ENCODE results near the gene TRPM7. TPM values are rescaled to one million over a fixed set of nuclear protein-coding genes. Genes with fewer than 3 reads are reported as not detected.

Gene TRPM7
- total and polyA plus RNA-seq, 4 donors, result 6.3 to 81.1 (median 24.0) TPM

DNA sequence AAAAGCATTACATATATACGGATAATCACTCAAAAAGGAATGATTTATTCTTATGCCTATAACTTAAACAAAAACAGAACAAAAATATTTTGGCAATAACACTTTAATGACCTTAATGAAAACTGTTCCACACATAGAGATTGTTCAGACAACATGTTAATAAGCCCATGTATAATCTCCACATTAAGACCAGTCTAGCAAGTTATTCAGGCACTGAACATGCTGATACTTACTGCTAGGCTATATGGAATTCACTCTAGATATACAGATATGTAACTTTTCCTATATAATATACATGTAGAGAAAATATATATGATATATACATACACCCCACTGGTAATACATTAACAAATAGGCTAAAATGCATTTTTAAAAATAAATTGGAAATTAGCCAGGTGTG lies 96.3 kb downstream of the TRPM7 start:
- H3K36me3 ChIP-seq (ENCODE audit: control insufficient read depth in 4 of 4, insufficient read depth in 3 of 4, low read depth in 1 of 4, low read length in 3 of 4), result peaks cover 10 to 92% (median 69%) of the 10 kb centered on the region in 4 donors
- no peaks in the 10 kb centered on the region for H3K9me3 ChIP-seq (ENCODE audit: control insufficient read depth in 4 of 4, low read length in 3 of 4)
- no peak overlapping the region for H3K4me3 ChIP-seq (ENCODE audit: low read depth in 1 of 3, low read length in 3 of 3)
- TF ChIP-seq EGR1 (IDR thresholded peaks at IDR 0.05; ENCODE audit: low read depth in 2 of 2) (no peak), HNF4G (IDR thresholded peaks at IDR 0.05) (no peak), RAD21 (IDR thresholded peaks at IDR 0.05) (no peak), TAF1 (conservative IDR thresholded peaks at IDR 0.05) (no peak), SP1 (IDR thresholded peaks at IDR 0.05) (no peak), GABPA (IDR thresholded peaks at IDR 0.05 in 1 of 2, conservative IDR thresholded peaks at IDR 0.05 in 1 of 2) (no peak), JUND (IDR thresholded peaks at IDR 0.05) (no peak), HNF4A (conservative IDR thresholded peaks at IDR 0.05) (no peak), YY1 (IDR thresholded peaks at IDR 0.05) (no peak), FOXA2 (IDR thresholded peaks at IDR 0.05) (no peak)
- TF ChIP-seq, protein P1, sequence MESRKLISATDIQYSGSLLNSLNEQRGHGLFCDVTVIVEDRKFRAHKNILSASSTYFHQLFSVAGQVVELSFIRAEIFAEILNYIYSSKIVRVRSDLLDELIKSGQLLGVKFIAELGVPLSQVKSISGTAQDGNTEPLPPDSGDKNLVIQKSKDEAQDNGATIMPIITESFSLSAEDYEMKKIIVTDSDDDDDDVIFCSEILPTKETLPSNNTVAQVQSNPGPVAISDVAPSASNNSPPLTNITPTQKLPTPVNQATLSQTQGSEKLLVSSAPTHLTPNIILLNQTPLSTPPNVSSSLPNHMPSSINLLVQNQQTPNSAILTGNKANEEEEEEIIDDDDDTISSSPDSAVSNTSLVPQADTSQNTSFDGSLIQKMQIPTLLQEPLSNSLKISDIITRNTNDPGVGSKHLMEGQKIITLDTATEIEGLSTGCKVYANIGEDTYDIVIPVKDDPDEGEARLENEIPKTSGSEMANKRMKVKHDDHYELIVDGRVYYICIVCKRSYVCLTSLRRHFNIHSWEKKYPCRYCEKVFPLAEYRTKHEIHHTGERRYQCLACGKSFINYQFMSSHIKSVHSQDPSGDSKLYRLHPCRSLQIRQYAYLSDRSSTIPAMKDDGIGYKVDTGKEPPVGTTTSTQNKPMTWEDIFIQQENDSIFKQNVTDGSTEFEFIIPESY (IDR thresholded peaks at IDR 0.05), result no peak
- TF ChIP-seq, protein P2, sequence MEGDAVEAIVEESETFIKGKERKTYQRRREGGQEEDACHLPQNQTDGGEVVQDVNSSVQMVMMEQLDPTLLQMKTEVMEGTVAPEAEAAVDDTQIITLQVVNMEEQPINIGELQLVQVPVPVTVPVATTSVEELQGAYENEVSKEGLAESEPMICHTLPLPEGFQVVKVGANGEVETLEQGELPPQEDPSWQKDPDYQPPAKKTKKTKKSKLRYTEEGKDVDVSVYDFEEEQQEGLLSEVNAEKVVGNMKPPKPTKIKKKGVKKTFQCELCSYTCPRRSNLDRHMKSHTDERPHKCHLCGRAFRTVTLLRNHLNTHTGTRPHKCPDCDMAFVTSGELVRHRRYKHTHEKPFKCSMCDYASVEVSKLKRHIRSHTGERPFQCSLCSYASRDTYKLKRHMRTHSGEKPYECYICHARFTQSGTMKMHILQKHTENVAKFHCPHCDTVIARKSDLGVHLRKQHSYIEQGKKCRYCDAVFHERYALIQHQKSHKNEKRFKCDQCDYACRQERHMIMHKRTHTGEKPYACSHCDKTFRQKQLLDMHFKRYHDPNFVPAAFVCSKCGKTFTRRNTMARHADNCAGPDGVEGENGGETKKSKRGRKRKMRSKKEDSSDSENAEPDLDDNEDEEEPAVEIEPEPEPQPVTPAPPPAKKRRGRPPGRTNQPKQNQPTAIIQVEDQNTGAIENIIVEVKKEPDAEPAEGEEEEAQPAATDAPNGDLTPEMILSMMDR (IDR thresholded peaks at IDR 0.05; ENCODE audit: low read depth, low read length, missing input control), result no peak
- no peak for DNase-seq (ENCODE audit: low spot score)
- 93% methylated on average over 1 of the region's 1 CpG for WGBS
- H3K4me1 ChIP-seq (ENCODE audit: control insufficient read depth in 4 of 4, insufficient read depth in 4 of 4, low read length in 3 of 4), result no peaks in the 10 kb centered on the region
- H3K9ac ChIP-seq (ENCODE audit: low read depth in 1 of 2, low read length in 2 of 2), result no peak overlapping the region
- H3K27me3 ChIP-seq (ENCODE audit: control insufficient read depth in 4 of 4, insufficient read depth in 4 of 4, low read length in 3 of 4), result no peaks in the 10 kb centered on the region
- no peak overlapping the region for H3K27ac ChIP-seq (ENCODE audit: low read depth in 1 of 2, low read length in 2 of 2)

DNA sequence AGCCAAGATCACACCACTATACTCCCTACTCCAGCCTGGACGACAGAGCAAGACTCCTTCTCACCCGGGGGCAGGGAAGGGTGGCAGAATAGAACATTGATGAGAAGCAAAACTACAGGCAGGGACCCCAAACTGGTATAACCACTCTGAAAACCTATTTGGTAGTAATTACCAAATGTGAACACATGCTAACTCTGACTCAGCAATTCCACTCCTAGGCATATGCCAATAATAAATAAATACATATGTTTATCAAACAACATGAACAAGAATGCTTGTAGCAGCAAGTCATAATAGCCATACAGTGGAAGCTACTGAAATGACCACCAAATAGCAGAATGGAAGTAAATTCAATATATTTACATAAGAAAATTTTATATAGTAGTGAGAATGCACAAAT lies 109.1 kb downstream of the TRPM7 start:
- H3K36me3 ChIP-seq (ENCODE audit: control insufficient read depth in 4 of 4, insufficient read depth in 3 of 4, low read depth in 1 of 4, low read length in 3 of 4), result peaks cover 4 to 73% (median 53%) of the 10 kb centered on the region in 4 donors
- no peak overlapping the region for H3K27ac ChIP-seq (ENCODE audit: low read depth in 1 of 2, low read length in 2 of 2)
- no peak overlapping the region for H3K4me3 ChIP-seq (ENCODE audit: low read depth in 1 of 3, low read length in 3 of 3)
- no peak for TF ChIP-seq JUND (IDR thresholded peaks at IDR 0.05)
- no peak for TF ChIP-seq FOXA2 (IDR thresholded peaks at IDR 0.05)
- TF ChIP-seq HNF4A (conservative IDR thresholded peaks at IDR 0.05), result no peak
- TF ChIP-seq RAD21 (IDR thresholded peaks at IDR 0.05), result no peak
- no peak for TF ChIP-seq EGR1 (IDR thresholded peaks at IDR 0.05; ENCODE audit: low read depth in 2 of 2)
- no peak for TF ChIP-seq RXRA (IDR thresholded peaks at IDR 0.05)
- TF ChIP-seq, protein P1 (IDR thresholded peaks at IDR 0.05), result no peak
- TF ChIP-seq, protein P3, sequence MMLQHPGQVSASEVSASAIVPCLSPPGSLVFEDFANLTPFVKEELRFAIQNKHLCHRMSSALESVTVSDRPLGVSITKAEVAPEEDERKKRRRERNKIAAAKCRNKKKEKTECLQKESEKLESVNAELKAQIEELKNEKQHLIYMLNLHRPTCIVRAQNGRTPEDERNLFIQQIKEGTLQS (IDR thresholded peaks at IDR 0.05), result no peak
- no peak for TF ChIP-seq SP1 (IDR thresholded peaks at IDR 0.05)
- no peak for TF ChIP-seq TAF1 (conservative IDR thresholded peaks at IDR 0.05)
- no peak for TF ChIP-seq GABPA (IDR thresholded peaks at IDR 0.05 in 1 of 2, conservative IDR thresholded peaks at IDR 0.05 in 1 of 2)
- no peak for TF ChIP-seq NR2F2 (IDR thresholded peaks at IDR 0.05)
- TF ChIP-seq, protein P2 (IDR thresholded peaks at IDR 0.05; ENCODE audit: low read depth, low read length, missing input control), result no peak
- TF ChIP-seq, protein P4, sequence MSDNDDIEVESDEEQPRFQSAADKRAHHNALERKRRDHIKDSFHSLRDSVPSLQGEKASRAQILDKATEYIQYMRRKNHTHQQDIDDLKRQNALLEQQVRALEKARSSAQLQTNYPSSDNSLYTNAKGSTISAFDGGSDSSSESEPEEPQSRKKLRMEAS (IDR thresholded peaks at IDR 0.05), result no peak
- no peak for TF ChIP-seq YY1 (IDR thresholded peaks at IDR 0.05)
- WGBS, result 94% methylated on average over 2 of the region's 2 CpGs
- H3K9me3 ChIP-seq (ENCODE audit: control insufficient read depth in 4 of 4, low read length in 3 of 4), result no peaks in the 10 kb centered on the region
- H3K27me3 ChIP-seq (ENCODE audit: control insufficient read depth in 4 of 4, insufficient read depth in 4 of 4, low read length in 3 of 4), result no peaks in the 10 kb centered on the region
- H3K4me1 ChIP-seq (ENCODE audit: control insufficient read depth in 4 of 4, insufficient read depth in 4 of 4, low read length in 3 of 4), result no peaks in the 10 kb centered on the region
- DNase-seq (ENCODE audit: low spot score), result no peak
- no peak overlapping the region for H3K9ac ChIP-seq (ENCODE audit: low read depth in 1 of 2, low read length in 2 of 2)

Data from liver (tissue), 9 donors.